Measurements from ENCODE around the gene CAMKK1. TPM values are rescaled to one million over a fixed set of nuclear protein-coding genes. Genes with fewer than 3 reads are reported as not detected.

Gene CAMKK1
- total RNA-seq, 1 donor from 2014 or later: 6.1 TPM

- DNase-seq: no peak
Observed at GRCh38 chr17:3896108-3896967, 3.5 kb upstream of the CAMKK1 start.

DNA sequence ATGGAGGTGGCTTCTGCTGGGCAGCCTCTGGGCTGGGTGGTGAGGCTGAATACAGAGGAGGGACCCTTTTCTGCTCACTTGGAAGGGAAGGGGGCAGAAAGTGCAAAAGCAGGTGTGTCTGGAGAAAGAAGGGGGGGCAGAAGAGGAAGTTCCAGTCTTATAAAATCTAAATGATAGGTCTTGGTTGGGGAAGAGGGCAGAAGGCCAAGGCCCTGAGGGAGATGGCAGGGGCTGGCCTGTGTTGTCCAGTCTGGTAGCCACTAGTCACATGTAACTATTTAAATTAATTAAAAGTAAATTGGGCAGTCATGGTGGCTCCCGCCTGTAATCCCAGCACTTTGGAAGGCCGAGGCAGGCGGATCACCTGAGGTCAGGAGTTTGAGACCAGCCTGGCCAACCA lies 2.5 kb upstream of the CAMKK1 start:
- DNase-seq: no peak

- DNase-seq: no peak
Observed at GRCh38 chr17:3894911-3895343, 2.1 kb upstream of the CAMKK1 start.

GRCh38 chr17:3894188-3894587 lies 1.3 kb upstream of the CAMKK1 start:
- DNase-seq: no peak

DNA sequence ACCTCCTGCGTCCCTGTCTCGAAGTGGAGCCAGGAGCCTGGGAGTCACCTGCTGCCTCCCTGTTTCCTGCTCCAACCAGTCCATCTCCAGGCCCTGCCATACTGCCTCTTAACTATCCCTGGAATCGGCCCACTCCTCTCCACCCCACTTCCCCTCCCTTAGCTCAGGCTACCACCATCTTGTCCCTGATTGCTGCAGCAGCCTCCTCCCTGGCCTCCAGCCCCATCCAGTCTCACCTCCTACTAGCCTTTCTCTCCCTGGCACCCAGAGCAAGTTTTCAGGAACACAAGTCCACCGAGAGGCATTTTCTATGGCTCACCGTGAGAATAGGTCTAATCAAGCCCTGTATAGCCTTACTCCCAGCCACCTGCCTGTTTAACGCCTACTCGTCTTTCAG lies 865 bp upstream of the CAMKK1 start:
- DNase-seq: no peak

DNA sequence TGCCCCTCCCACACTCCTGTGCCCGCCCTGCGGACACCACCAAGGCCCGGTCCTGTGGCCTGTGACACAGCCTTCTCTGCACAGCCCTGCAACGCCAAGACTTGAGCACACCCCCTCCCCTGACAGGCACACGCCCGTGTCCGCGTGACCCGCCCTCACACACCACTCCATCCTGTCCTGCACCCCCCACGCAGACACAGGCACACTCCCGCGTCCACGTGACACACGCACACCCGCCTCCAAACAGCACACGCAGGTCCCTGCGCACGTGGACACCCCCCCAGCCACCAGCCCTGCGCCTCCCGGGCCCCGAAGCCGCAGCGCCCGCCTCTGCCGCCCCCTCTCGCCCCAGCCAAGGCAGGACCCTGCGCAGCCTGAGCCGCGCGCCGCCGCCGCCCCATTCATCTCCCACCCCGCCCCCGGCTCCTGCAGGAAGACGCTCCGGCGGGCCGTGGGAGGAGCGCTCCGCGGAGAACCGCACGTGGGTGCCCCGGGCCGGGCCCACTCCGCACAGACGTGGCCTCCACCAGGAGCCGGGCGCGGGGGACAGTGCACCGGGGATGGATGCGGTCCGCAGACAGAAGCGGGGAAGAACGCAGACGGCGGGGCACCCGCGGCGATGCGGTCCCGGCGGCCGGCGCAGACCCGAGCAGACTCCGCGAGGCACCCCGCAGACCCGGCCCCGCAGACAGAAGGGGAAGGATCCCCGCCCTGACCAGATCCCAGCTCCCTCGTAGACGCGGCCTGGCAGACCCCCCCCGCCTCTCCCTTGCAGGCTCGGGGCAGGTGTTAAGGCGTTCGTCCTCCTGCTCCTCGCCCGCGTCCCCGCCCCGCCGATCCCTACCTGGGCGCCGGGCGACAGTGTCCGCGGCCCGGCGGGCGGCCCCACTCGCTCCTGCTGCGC lies 506 bp downstream of the CAMKK1 start:
- DNase-seq: peak; percentile 50

GRCh38 chr17:3891626-3892094 lies 1.2 kb downstream of the CAMKK1 start:
- no peak for DNase-seq

- DNase-seq: peak; percentile 10
Observed at GRCh38 chr17:3890878-3891219, 2.0 kb downstream of the CAMKK1 start.

- no peak for DNase-seq
Observed at GRCh38 chr17:3890082-3890877, 2.6 kb downstream of the CAMKK1 start.

DNA sequence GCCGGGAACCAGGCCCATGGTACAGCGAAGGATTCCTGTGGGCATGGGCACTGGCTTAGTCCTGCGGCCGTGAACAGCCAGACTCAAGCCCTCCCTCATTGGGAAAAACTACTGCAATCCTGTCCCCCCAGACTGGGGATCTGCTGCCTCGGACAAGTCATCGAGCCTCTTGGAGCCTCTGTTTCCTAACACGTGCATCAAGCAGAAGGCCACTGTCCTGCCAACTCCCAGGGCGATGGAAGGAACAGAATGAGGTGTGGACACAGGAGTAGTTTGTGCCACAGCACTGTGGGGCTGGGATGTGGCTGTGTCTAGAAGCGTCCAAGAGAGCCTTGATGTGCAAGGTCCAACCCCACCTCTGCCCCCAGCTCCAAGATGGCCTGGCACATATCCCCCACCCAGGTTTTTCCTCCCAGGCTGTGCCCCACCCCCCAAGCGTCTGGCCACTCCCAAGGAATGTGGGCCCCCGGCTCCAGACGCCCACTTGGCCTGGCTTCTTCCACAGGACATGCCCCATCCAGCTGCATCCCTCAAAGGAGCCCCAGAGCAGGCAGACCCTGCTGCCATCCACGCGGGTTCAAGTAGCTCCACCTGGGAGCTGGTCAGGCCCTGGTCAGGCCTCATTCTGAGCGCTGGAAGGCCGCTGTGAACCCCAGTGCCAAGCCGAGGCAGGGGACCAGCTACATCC lies 3.4 kb downstream of the CAMKK1 start:
- no peak for DNase-seq

DNA sequence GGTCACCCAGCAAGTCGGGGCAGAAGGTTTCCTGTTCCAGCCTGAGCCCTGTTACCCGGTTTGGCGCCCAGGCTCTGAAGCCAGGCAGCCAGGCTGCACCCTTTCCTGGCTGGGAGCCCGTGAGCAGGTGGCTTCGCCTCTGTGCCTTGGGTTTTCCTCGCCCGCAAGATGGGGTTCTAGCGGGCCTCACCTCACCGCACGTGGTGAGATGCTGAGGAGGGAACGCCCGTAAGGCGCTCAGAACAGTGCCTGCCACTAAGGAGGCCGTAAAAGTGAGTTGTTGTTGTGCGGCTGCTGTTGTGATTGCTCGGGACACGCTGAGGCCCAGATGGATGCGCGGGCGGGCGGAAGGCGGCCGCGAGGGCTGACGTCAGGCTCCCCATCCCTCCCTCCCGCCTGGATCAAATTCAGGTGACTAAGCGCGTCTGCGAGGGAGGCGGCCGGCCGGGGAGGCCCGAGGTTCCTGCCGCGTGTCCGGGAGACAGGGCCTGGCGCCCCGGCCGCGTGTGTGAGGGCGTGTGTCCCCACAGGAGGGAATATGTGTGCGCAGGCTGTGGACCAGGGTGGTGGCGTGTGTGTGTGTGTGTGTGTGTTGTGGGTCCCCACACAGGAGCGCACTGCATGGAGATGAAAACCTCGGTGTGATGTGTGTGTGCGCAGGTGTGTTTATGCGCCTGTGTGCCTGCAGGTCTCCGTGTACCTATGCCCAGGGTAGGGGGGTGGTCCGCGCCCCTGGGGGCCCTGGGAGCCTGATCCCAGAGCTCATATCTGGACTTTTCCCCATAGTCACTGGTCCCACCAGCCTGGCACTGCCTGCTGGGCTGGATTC lies 4.3 kb downstream of the CAMKK1 start:
- peak; percentile 88 for DNase-seq

- no peak for DNase-seq
Observed at GRCh38 chr17:3887804-3888203, 5.0 kb downstream of the CAMKK1 start.

DNA sequence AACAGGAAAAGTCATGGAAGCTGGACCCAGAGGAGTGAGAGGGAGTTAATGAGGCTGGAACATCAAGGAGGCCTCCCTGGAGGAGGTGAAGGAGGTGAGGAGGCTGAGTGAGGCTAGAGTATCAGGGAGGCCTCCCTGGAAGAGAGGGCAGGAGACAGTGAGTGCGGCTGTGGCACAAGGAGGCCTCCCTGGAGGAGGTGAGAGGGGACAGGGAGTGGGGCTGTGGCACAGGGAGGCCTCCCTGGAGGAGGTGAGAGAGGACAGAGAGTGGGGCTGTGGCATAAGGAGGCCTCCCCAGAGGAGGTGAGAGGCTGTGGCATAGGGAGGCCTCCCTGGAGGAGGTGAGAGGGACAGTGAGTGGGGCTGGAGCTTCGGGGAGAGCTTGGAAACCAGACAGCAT lies 5.5 kb downstream of the CAMKK1 start:
- DNase-seq: no peak

DNA sequence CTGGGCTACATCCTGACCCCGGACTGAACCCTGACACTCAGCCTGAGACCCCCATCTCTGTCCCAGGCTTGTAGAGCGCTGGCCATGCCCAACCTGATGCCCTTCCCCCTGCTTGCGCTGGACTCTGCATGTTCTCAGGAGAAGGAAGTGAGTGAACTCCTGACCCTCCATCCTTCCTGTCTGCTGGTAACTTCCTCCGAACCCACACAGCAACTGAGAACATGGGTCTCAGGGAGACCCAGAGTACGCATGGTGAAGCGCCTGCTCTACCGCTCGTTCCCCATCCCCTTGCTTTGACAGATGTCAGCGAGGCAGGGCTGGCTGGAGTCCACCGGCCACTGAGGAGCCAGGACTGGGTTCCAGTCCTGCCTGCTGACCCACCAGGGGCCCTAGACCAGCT lies 6.1 kb downstream of the CAMKK1 start:
- no peak for DNase-seq

DNA sequence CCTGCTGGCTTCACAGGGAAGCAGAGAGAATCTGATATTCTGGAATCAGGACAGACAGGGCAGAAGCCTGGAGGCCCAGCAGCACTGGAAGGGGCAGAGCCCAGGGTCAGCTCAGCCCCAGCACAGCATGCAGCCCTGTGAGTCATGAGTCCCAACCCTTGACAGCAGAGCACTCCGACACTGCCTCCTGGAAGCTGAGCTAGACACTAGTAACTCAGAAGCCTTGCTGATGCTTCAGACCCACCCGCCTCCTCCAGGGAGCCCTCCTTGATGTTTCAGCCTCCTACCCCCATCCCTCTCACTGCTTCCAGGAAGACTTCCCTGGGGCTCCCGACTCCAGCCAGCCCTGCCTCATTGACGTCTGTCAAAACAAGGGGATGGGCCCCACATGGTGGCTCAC lies 6.9 kb downstream of the CAMKK1 start:
- DNase-seq: no peak

- DNase-seq: no peak
Observed at GRCh38 chr17:3885271-3885670, 7.6 kb downstream of the CAMKK1 start.

DNA sequence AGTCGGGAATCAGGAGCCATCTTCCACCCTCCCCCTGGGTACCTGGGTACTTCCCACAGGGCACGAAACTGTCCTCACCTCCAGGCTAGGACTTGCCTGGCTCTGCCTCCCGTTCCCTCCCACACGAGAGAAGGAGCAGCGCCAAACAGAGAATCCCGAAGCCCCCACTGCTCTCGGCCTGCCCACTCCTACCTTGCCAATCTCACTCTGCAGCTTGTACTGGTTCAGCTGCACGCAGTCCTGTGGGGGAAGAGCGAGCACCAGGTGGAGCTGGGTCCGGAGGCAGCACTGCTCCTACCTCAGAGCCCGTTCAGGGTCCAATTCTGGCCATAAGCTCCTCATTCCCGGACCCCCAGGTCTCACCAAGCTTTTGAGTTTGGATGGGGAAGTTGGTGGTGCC lies 8.7 kb downstream of the CAMKK1 start:
- no peak for DNase-seq

GRCh38 chr17:3882276-3882675 lies 10.6 kb downstream of the CAMKK1 start:
- DNase-seq: no peak

- no peak for DNase-seq
Observed at GRCh38 chr17:3880983-3881382, 11.9 kb downstream of the CAMKK1 start.

- DNase-seq: peak; percentile 85
Observed at GRCh38 chr17:3879591-3880417, 13.0 kb downstream of the CAMKK1 start.
